Measurements from ENCODE around the gene NSF. TPM values are rescaled to one million over a fixed set of nuclear protein-coding genes. Genes with fewer than 3 reads are reported as not detected.
"Not testable (repeated sequence)": the region's sequence is repeated elsewhere in the genome, so short reads cannot be mapped to it uniquely, and the experiment has no call there.

Gene NSF
- total RNA-seq, 1 donor from 2014 or later, result 19.2 TPM

GRCh38 chr17:46741122-46741730 lies 150.8 kb downstream of the NSF start:
- intact Hi-C loops (cut with DNase I), result no loop called here
- DNase-seq (ENCODE audit: low spot score), result no peak

GRCh38 chr17:46742565-46743270 lies 152.2 kb downstream of the NSF start:
- no peak for DNase-seq (ENCODE audit: low spot score)
- intact Hi-C loops (cut with DNase I), result loop anchor here (2.0 kb wide), 1 partner anchor 22 kb away; no protein-coding TSS in a partner anchor

DNA sequence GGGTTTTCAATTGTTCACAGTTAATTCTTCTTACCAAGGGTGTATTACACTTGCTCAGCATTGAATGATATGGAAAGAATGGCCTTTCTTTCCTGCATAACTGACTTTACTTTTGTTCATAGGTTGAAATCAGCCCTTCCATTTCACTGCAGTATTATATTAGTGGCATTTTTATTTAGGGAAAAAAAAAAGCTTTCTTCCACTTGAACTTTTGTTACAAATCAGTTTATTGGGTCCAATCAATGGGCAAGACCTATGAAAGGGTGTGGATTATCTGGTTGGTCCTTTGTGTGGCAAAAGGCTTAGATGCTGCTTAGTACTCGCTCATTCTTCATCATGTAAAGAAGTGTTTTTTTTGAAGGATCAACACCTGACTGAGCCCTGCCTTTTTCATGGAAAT lies 154.0 kb downstream of the NSF start:
- DNase-seq (ENCODE audit: low spot score), result no peak
- intact Hi-C loops (cut with DNase I), result no loop called here

DNA sequence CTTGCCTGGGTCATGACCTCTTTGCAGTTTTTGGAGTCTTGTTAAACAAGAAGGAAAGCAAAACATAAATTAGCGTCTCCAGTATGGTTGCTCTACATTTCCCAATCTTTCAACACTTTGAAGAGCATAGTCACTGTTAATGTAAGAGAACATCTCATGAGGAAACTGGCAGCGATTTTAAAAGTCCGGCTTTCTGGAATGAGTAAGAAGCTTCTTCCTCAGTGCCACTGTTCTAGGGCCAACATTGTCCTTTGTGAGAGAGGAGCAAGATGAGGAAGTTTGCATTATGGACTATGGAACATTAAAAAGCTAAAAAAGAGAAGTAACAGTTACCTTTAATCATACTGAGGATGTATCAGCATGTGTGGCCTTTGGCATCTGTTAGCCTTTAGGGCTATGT lies 154.9 kb downstream of the NSF start:
- intact Hi-C loops (cut with DNase I), result no loop called here
- DNase-seq (ENCODE audit: low spot score), result no peak

DNA sequence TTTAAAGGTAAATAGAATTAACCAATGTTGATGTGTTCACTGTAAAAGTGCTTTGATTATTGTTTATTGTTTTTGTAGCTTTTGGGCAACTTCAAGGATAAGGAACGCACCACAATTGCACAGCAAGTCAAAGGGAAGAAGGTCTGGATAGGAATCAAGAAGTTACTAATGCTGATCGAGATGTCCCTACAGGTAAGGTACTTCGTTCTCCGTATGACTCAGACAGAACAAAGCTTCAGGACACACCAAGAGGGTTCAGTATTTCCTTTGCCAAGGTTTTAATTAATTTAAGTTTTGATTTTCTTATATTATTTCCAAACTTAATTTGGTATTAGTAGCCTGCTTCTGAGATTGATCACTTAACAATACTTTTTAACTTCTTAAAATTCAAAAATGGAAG lies 161.0 kb downstream of the NSF start:
- no peak for DNase-seq (ENCODE audit: low spot score)
- intact Hi-C loops (cut with DNase I), result no loop called here

DNA sequence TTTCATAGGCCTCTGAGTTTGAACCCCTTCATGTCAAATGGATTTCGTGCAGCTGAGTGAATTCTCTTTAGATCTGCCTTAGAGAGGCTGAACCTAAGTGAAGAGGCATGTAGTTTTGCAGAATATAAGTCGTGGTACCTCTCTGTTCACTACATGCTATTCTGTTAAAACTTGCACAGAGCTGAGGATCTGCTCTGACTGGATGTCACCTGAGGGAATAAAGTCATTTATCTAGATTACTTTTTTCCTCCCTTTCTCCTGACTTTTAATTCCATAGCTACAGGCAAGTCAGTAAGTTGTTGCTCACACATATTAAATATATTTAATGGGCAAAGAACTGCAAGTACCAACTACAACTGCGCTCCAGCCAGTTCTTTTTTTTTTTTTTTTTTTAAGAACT lies 163.3 kb downstream of the NSF start:
- DNase-seq (ENCODE audit: low spot score), result no peak
- intact Hi-C loops (cut with DNase I), result no loop called here

GRCh38 chr17:46756081-46756735 lies 165.7 kb downstream of the NSF start:
- intact Hi-C loops (cut with DNase I), result no loop called here
- DNase-seq (ENCODE audit: low spot score), result no peak

- no peak for DNase-seq (ENCODE audit: low spot score)
- intact Hi-C loops (cut with DNase I), result no loop called here
Observed at GRCh38 chr17:46756861-46757260, 166.4 kb downstream of the NSF start.

GRCh38 chr17:46757588-46757987 lies 167.1 kb downstream of the NSF start:
- intact Hi-C loops (cut with DNase I); DNase-seq (ENCODE audit: low spot score): not testable (repeated sequence)

DNA sequence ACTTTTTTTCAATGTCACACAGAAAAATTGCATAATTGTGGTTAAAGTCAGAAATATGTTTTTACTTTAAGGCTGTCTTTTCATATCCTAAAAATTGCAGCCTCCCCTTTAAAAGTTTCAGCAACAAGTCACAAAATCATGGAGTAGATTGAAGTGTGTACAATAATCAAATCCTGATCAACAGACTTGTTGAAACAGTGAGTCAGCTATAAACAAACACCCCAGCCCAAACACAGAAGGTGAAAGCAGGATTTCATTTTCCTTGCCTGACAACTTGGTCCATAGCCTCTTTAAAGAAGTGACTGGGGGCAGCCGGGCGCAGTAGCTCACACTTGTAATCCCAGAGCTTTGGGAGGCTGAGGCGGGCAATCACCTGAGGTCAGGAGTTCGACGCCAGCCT lies 168.1 kb downstream of the NSF start:
- intact Hi-C loops (cut with DNase I), result no loop called here
- DNase-seq (ENCODE audit: low spot score), result no peak

GRCh38 chr17:46759141-46759540 lies 168.7 kb downstream of the NSF start:
- intact Hi-C loops (cut with DNase I), result no loop called here
- DNase-seq (ENCODE audit: low spot score), result no peak

- no peak for DNase-seq (ENCODE audit: low spot score)
- intact Hi-C loops (cut with DNase I), result no loop called here
Observed at GRCh38 chr17:46763416-46763815, 172.9 kb downstream of the NSF start.

DNA sequence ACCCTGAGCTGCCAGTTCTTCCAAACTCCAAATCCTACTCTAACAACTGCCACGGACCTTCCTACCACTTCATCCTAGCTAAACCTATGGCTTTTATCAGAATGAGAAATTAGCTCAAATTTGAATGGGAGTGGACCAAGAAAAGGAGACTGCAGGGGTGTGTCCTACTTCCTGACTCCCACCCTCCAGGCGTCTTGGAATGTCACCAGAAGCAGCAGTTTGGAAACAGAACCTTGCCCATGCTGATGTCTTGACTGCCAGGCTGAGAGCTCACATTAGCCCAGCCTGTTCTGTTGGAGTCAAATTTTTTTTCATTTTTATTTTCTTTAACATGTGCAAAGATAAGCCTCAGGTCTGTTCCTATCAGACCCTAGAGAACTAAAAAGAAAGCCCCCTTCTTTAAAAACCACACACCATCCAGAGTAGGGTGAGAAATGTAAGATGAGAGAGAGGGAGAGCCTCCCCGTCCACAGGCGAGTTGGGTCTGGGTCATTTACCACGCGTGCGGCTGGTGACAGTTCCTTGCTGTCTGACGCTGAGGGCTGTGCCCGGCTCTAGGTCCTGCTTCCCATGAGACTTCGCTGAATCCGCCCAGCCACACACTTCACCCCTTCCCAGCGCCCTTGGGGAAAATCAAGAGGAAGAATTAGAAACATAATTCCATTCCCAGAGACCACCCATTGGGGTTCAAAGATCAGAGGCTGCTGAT lies 173.7 kb downstream of the NSF start:
- intact Hi-C loops (cut with DNase I), result loop anchor here (2.0 kb wide), 1 partner anchor 21 kb away; no protein-coding TSS in a partner anchor
- no peak for DNase-seq (ENCODE audit: low spot score)

DNA sequence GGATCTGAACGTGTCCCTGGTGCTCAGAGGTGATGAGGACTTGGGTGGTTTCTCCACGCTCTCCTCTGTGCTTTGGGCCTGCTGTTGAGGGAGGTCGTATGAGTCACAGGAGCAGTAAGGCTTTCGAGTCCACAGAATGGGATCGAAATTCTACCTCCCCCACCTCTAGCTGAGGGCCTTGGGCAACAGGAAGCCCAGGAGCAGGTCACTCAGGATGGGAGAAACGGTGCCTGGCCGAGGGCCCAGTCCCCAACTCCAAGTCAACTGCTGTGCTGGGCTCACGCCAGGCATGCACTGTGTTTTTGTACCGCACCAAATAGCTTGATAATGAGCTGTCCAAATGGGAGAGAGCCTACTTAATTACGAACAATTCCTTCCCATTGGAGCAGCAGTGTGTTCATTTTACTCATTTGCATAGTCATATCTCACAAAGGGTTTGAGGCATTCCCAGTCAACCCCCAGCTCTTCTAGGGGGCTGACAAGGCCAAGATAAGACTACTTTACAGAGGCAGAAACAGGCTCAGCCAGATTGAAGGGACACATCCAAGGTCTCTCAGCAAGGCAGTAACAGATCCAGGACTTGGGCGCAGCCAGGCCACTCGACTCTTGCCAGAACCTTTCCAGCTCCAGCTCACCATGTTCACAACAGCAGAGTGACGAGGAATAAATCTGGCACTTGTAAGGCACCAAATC lies 174.4 kb downstream of the NSF start:
- no peak for DNase-seq (ENCODE audit: low spot score)
- intact Hi-C loops (cut with DNase I), result loop anchor here (2.0 kb wide), 1 partner anchor 22 kb away; no protein-coding TSS in a partner anchor

DNA sequence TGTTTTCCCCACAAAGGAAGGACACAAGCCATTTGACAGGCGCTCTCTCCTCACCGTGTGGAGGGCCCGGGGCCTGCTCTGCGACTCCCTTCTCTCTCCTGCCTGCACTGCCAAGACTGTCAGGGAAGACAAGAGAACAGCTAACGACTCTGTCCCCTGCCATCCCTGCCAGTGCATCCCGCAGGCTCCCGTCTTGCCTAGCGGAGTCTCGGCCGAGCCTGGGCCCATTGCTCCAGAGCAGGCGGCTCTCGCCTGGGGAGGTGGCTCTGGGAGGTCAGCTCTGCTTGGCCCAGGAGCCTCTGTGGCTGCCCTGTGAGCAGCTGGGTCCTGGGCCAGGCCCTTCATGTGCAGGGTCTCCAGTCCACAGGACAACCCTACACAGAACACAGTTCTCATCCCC lies 175.0 kb downstream of the NSF start:
- intact Hi-C loops (cut with DNase I), result loop anchor here (2.0 kb wide), 1 partner anchor 23 kb away; no protein-coding TSS in a partner anchor
- no peak for DNase-seq (ENCODE audit: low spot score)

DNA sequence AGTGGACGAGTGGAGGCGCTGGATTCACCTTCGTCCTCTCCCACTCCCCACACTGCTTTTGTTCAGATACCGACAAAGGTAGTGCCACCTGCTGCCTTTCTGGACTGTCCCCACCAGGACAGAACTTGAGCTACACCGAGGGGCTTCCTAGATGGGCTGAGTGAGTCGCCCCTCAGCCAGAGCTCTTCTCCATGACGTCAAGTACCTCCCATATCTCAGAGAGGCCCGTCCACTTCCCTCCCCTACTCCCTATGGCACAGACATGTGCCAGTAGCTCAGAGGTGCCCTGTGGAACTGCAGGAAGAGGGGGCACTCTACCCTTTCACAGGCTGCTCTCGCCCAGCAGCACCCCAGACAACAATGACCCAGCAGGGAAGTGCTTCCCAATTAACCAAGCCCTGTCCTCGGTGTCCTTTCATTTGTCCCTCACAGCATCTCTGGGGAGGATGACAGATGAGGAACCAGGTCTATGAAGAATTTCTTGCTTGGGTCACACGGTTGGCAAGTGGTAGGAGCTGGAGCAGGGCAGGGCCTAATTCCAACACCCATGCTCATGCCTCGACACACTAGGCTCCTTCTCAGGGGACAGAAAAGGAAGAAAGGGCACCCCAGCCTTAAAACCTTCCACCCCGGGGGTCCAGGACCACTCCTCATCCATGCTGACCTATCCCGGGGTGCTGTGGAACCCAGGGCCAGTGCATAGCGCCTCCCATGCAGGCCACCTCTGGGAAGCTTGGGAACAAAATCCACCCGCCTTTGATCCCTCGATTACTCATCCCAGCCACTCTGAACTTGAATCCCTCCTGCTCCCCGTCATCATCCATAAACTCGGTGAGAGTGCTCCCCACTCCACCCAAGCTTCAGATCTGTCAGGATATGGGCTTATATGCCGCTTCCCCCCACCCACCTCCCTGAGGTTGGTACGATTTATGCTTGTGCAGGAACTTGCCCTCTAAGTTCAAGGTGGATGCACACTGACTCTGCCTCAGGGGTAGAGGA lies 176.3 kb downstream of the NSF start:
- intact Hi-C loops (cut with DNase I), result no loop called here
- DNase-seq (ENCODE audit: low spot score), result no peak

GRCh38 chr17:46768540-46768870 lies 178.0 kb downstream of the NSF start:
- intact Hi-C loops (cut with DNase I), result no loop called here
- DNase-seq (ENCODE audit: low spot score), result no peak

GRCh38 chr17:46768896-46769295 lies 178.4 kb downstream of the NSF start:
- intact Hi-C loops (cut with DNase I); DNase-seq (ENCODE audit: low spot score): not testable (repeated sequence)
